Measurements from ENCODE around the gene SLC5A2.

- TF ChIP-seq CTCF (IDR thresholded peaks at IDR 0.05) (no peak), POLR2A (IDR thresholded peaks at IDR 0.05) (no peak)
Measured at GRCh38 chr16:31483081-31483480, at the start of gene SLC5A2.
